Gastrocnemius medialis (tissue), 4 donors: ENCODE data around the gene HIVEP3.

ENCODE experiments used
- CTCF ChIP-seq, 5 experiments: fragments of 450-650 bp in 3 of 5; fragments of 200-600 bp in 2 of 5; sonication (generic) in 2 of 5; IDR thresholded peaks in 4 of 5; conservative IDR thresholded peaks in 1 of 5; 1 replicate in 4 of 5; 2 replicates in 1 of 5; pipeline ENCODE4 v1.5.1; 2016 to 2019; ENCODE audit warnings: antibody characterized with exemption in 5 of 5, mild to moderate bottlenecking in 3 of 5, moderate library complexity in 3 of 5
- POLR2A ChIP-seq, 2 donors: fragments of 450-650 bp; IDR thresholded peaks; one replicate each; pipeline ENCODE4 v1.6.1; 2017; ENCODE audit warnings: antibody characterized with exemption in 2 of 2, mild to moderate bottlenecking in 2 of 2, moderate library complexity in 2 of 2

GRCh38 chr1:41481109-41481775 is 437.5 kb downstream of the HIVEP3 start:
- TF ChIP-seq CTCF (IDR thresholded peaks at IDR 0.05 in 4 of 5, conservative IDR thresholded peaks at IDR 0.05 in 1 of 5) (no peak), POLR2A (IDR thresholded peaks at IDR 0.05) (no peak)
